ENCODE results near the gene HMCN2.

HMCN2 gene

DNA sequence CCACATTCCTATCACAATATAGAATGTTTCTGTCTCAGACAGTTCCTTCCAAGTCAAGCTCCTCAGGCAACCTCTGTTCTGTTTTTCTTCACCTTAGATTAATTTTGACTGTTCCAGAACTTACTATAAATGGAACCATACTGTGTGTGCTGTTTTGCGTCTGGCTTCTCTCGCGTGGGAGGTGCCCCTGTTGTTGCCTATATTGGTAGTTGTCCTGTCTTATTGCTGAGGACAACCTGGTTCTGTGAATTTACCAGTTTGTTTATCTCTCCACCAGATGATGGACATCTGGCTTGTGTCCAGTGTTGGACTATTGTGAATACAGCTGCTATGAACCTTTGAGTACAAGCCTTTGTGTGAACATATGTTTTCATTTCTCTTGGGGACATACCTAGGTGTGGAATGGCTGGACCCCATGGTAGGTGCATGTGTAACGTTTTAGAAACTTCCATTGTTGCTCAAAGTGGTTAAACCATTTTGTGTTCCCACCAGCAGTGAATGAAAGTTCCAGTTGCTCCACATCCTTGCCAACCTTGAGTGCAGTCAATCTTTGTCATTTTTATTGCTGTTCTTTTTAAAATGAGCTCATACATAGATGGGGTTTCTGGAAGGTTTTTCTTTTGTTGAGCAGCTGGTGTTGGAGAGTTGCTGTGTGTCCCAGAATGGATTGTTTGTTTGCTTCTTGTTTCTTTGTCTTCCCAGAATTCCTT is 18.1 kb downstream of the HMCN2 start:
- in situ Hi-C loops (cut with HindIII; ENCODE audit: low pct_unique_long_range_greater_than_20kb, low sequenced_read_pairs), result no loop called here
- no peak for TF ChIP-seq JUND (IDR thresholded peaks at IDR 0.05; ENCODE audit: low read depth)
- no peak for DNase-seq (ENCODE audit: low read depth in 1 of 2, low spot score in 1 of 2)

DNA sequence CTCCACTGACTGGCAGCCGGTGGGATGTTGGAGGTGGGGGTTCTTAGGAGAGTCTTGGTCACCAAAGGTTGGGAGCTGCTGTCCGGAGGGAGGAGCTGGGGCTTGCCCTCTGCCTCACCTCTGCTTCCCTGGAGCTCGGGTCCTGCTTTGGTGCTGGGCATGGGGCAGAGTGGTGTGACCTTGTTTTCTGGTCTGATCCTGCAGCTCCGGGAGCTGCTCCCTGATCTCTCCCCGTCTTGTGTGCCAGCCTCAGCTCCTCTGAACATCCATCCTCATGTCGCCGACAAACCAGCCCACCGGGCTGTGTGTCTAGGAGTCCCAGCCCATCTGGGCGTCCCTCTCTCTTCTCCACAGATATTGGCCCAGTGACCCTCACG is 18.7 kb downstream of the HMCN2 start:
- no peak for TF ChIP-seq JUND (IDR thresholded peaks at IDR 0.05; ENCODE audit: low read depth)
- in situ Hi-C loops (cut with HindIII; ENCODE audit: low pct_unique_long_range_greater_than_20kb, low sequenced_read_pairs), result no loop called here
- DNase-seq (ENCODE audit: low read depth in 1 of 2, low spot score in 1 of 2), result no peak

DNA sequence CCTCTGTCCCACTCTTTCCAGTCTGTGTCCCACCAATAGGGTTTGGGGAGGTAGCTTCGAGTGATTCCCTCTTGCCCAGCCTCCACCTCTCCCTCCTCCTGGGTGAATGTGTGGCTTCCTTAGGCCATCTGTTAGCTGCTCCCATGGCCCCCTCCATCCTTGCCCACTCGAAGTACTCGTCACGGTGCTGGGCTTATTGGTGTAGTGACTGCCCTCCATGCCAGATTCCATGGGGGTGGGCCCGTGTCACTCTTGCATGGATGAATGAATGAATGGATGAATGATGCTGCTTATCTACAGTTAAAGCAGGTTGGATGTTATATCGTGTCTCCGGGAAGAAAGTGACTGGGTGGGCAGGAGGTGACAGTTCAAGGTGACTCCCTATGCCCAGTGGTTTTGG is 19.1 kb downstream of the HMCN2 start:
- DNase-seq (ENCODE audit: low read depth in 1 of 2, low spot score in 1 of 2), result no peak
- TF ChIP-seq JUND (IDR thresholded peaks at IDR 0.05; ENCODE audit: low read depth), result no peak
- in situ Hi-C loops (cut with HindIII; ENCODE audit: low pct_unique_long_range_greater_than_20kb, low sequenced_read_pairs), result no loop called here

DNA sequence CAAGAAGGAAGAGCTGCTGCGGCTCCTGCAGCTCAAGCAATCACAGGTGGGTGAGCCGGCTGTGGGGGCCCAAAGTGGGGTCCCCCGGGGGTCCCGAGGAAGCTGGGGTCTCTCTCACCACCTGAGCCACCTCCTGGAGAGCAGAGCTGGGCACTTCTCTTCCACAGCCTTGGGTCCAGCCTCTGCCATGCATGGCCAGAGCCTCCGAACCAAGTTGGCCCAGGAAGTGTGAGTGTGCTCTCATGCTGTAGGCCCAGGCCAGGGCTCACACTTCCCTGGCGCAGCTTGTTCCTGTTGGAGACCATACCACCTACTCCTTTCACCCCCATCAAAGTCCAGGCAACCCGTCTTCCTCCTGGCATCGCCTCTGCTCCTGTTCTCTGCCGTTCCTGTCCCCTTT is 19.7 kb downstream of the HMCN2 start:
- TF ChIP-seq JUND (IDR thresholded peaks at IDR 0.05; ENCODE audit: low read depth), result no peak

DNA sequence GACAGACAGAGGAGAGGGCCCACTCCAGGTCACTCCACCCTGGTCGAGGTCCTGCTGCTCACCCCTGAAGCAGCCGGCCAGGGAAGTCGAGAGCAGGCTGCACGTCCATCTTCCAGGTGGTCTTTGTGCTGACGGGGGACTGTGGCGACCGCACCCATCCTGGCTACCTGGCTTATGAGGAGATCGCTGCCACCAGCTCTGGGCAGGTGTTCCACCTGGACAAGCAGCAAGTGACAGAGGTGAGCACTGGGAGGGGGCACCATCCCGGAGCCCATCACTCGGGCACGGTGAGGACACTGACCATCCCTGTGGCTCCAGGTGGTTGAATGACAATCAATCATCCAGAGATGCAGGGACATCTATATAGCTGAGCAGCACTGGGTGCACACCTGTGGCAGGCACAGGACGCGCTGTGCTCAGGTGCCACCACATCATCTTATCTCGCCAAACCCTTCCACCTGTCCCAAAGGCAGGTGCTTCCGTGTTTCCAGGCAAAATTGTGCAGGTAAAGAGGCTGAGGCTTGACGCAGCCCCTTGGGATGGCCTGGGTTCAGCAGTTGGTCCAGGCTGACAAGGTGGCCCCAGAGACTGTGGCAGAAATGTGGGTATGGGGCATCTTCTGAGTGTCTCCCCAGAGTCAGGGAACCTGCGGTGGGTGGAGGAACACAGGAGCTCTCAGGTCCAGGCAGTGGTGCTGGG is 20.7 kb downstream of the HMCN2 start:
- no peak for TF ChIP-seq JUND (IDR thresholded peaks at IDR 0.05; ENCODE audit: low read depth)
- in situ Hi-C loops (cut with HindIII; ENCODE audit: low pct_unique_long_range_greater_than_20kb, low sequenced_read_pairs), result no loop called here

More for the DNA sequence above, 19.7 kb downstream of the HMCN2 start:
- DNase-seq (ENCODE audit: low read depth in 1 of 2, low spot score in 1 of 2), result no peak
- in situ Hi-C loops (cut with HindIII; ENCODE audit: low pct_unique_long_range_greater_than_20kb, low sequenced_read_pairs), result no loop called here

DNA sequence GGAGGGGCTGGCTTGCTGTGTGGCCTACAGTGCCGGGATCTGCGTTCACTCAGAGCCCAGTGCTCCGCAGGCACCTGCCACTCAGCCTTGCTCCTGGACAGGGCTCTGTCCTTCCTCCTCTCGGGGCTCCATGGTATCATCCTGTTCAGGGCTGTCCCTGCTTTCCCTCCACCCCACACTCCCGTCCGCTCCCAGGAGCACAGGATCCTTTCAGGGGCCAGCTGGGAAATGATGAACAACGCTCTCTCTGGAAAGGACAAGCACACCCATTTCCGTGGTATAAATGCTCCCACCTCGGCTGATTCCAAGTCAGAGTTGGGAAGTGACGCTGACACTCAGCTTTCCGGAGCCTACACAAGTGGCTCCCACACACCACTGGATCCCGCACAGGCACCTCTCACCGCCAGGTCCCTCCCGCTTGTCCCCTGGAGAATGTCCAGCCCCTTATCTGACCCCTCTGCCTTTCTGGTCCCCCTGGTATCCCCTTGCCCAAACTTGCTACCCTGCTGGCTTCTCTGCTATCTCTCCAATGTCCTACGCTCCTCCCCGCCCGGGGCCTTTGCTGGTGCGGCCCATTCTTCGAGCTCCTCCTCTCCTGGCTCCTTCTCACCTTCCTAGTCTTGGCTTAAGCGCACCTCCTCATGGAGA is 21.3 kb downstream of the HMCN2 start:
- in situ Hi-C loops (cut with HindIII; ENCODE audit: low pct_unique_long_range_greater_than_20kb, low sequenced_read_pairs), result no loop called here
- no peak for TF ChIP-seq JUND (IDR thresholded peaks at IDR 0.05; ENCODE audit: low read depth)
- no peak for DNase-seq (ENCODE audit: low read depth in 1 of 2, low spot score in 1 of 2)

More for the DNA sequence above, 20.7 kb downstream of the HMCN2 start:
- no peak for DNase-seq (ENCODE audit: low read depth in 1 of 2, low spot score in 1 of 2)

DNA sequence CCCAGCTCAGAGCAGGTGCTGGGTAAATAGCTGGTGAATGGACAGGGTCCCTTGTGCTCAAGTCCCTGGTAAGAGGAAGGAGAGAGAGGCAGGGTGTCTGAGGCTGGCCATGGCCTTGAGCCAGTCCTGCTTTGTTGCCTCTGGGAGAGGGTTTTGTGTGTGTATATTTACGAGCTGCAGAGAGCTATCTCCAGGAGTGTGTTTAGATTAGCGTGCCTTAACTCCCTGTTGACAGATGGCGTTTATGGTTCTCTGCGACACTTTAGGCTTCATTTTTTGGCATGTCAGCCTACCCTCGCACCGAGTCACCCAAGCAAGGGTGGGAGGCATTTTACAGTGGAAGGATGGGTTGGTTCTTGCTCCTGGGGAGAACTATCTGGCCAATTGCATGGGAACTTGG is 22.2 kb downstream of the HMCN2 start:
- no peak for TF ChIP-seq JUND (IDR thresholded peaks at IDR 0.05; ENCODE audit: low read depth)
- no peak for DNase-seq (ENCODE audit: low read depth in 1 of 2, low spot score in 1 of 2)
- in situ Hi-C loops (cut with HindIII; ENCODE audit: low pct_unique_long_range_greater_than_20kb, low sequenced_read_pairs), result no loop called here

DNA sequence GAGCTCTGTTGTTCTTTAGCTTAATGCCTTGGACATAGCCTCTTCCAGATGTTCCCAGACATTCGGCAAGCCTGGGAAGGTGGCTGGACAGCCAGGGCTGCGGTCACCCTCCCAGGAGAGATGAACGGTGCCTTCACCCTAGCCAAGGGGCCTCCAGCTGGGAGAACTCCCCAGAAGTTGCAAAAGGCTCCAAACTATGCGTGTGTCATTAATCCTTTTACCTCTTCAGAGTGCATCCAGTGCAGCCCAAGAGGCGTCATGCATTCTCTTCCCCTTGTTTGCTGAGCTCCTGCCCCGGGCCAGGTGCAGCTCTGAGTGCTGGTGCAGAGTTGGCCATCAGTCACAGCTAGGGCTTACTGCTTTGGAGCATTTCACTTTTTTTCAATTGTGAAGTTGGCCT is 22.8 kb downstream of the HMCN2 start:
- no peak for TF ChIP-seq JUND (IDR thresholded peaks at IDR 0.05; ENCODE audit: low read depth)
- DNase-seq (ENCODE audit: low read depth in 1 of 2, low spot score in 1 of 2), result no peak
- in situ Hi-C loops (cut with HindIII; ENCODE audit: low pct_unique_long_range_greater_than_20kb, low sequenced_read_pairs), result no loop called here

DNA sequence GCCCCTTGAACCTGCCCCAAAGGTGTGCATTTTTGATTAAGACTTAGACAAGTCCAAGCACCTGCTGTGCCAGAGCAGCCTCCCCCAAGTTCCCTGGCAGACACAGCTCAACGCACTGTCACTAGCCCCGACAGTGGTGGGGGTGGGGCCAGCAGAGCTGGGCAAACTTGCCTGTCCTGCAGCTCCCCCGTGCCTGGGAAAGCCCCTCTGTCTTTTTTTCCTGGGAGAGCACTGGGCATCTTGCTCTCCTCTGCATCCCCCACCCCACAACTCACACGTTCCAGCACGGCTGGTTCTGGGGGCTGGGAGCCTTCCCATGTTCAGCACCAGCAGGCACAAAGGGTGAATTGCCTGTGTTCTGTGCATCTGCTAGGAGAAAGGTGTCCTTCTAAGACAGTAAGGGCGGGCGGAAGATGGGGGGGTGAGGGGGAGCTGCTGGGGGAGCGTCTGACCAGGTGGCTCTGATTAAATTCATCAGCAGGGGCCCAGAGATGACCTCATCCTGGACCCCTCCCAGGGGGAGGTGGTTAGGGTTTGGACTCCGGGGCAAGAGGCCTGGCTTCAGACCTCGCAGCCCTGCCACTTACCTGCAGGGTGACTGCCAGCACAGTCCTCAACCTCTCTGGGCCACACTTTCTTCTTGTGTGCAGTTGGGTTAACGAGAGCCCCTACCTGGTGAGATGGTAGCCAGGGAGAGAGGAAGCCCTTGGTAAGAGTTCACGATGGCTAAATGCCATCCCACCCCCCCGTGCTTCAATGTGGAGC is 23.5 kb downstream of the HMCN2 start:
- in situ Hi-C loops (cut with HindIII; ENCODE audit: low pct_unique_long_range_greater_than_20kb, low sequenced_read_pairs), result no loop called here
- no peak for DNase-seq (ENCODE audit: low read depth in 1 of 2, low spot score in 1 of 2)
- TF ChIP-seq JUND (IDR thresholded peaks at IDR 0.05; ENCODE audit: low read depth), result no peak

DNA sequence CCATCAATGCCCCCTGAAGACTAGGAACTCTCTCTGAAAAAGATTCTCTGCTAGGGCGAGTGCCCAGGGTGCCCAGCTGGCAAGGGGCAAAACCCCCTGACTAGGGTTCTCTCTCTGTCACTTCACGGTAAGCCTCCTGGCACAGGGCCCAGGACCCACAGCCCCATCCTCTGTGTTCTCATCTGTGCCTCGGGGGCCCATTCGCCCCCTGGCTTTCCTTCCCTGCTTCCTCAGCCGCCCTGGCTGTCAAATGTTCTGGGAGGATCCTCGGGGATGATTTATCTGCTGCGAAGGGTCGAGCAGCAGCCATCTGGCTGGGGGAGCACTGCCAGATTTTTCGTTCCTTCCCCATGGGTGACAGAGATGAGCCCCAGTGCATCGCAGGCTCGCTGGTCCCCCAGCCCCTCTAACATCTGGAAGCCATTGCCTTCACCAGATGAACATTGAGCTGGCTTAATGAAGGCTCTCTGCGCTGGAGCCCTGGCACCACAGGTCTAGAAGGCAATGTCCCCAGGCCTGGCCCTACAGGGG is 24.2 kb downstream of the HMCN2 start:
- no peak for DNase-seq (ENCODE audit: low read depth in 1 of 2, low spot score in 1 of 2)
- in situ Hi-C loops (cut with HindIII; ENCODE audit: low pct_unique_long_range_greater_than_20kb, low sequenced_read_pairs), result no loop called here
- TF ChIP-seq JUND (IDR thresholded peaks at IDR 0.05; ENCODE audit: low read depth), result no peak

DNA sequence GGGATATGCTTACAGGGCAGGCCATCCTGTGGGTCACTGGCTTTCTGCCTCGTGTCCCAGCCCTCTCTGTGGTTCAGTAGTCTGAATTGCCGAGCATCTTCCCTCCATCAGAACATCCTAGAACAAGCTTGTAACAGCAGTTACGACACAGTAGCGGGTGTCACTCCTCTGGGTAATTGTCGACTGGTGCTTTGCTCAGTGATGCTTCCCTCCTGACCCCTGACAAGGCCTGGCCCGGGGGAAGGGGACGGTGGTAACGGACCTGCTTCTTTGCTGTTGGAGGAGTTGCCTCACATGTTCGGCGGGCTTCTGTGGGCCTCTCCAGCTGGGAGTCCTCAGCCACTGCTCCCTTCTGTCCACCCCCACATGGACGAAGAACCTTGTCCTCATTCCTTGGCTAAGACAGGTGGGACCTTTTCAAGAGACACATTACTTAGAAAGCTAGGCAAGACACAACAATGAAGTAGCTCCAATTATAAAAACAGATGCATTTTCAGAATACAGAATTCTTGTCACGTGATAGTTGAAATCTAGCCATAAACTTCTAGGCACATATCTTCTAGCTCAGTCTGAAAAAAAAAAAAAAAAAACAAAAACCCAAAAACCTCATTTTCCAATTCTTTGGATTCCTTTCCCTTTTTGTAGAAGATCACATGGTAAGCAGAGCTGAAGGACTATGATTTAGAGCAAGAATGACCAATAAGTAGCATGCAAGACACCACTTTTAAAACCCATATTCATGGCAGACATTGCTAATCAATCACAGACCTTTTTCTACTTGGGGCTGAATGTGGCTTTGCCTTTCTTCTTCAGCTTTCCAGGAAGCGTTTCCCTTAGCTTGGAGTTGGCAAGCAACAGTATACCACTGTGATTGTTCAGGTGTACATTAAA is 25.0 kb downstream of the HMCN2 start:
- in situ Hi-C loops (cut with HindIII; ENCODE audit: low pct_unique_long_range_greater_than_20kb, low sequenced_read_pairs), result no loop called here
- TF ChIP-seq JUND (IDR thresholded peaks at IDR 0.05; ENCODE audit: low read depth), result no peak

More for the DNA sequence above, 25.0 kb downstream of the HMCN2 start:
- no peak for DNase-seq (ENCODE audit: low read depth in 1 of 2, low spot score in 1 of 2)

All from T47D (cell line).